SK-N-SH treated with all-trans-retinoic acid at 6 μM for 48 hours (cell line): ENCODE measurements around the gene SORCS2.
"Not testable (repeated sequence)": the region's sequence is repeated elsewhere in the genome, so short reads cannot be mapped to it uniquely, and the experiment has no call there.

ENCODE experiments used
- ATAC-seq: fragments of 200-7000 bp; cut with Tn5 transposase; 3 replicates; pipeline ENCODE4 v1.9.1; 2020; ENCODE audit warnings: mild to moderate bottlenecking, moderate library complexity
- BACH2 ChIP-seq: fragments of 250-450 bp; sonication (Bioruptor Pico); IDR thresholded peaks from 2 replicates; pipeline ENCODE4 v1.9.0; 2021; ENCODE audit warnings: mild to moderate bottlenecking, borderline replicate concordance
- CREB5 ChIP-seq: fragments of 250-450 bp; sonication (Bioruptor Pico); IDR thresholded peaks from 2 replicates; pipeline ENCODE4 v1.5.1; 2020; ENCODE audit warnings: low read depth, mild to moderate bottlenecking, moderate library complexity
- CSDC2 ChIP-seq: fragments of 250-450 bp; sonication (Bioruptor Pico); IDR thresholded peaks from 2 replicates; pipeline ENCODE4 v1.5.0; 2020; ENCODE audit warnings: mild to moderate bottlenecking, moderate library complexity
- ESRRG ChIP-seq: fragments of 250-450 bp; sonication (Bioruptor Pico); IDR thresholded peaks from 2 replicates; pipeline ENCODE4 v1.6.1; 2021; ENCODE audit warnings: mild to moderate bottlenecking
- OSR1 ChIP-seq: fragments of 250-450 bp; sonication (Bioruptor Pico); IDR thresholded peaks from 2 replicates; pipeline ENCODE4 v1.8.0; 2022; ENCODE audit warnings: moderate library complexity, mild to moderate bottlenecking, inconsistent platforms
- PPARA ChIP-seq: fragments of 250-450 bp; sonication (Bioruptor Pico); IDR thresholded peaks from 2 replicates; pipeline ENCODE4 v1.5.0; 2020; ENCODE audit warnings: mild to moderate bottlenecking, borderline replicate concordance
- RARB ChIP-seq: fragments of 250-450 bp; sonication (Bioruptor Pico); IDR thresholded peaks from 2 replicates; pipeline ENCODE4 v1.8.0; 2021; ENCODE audit warnings: mild to moderate bottlenecking, moderate library complexity
- SNAI2 ChIP-seq: fragments of 250-450 bp; sonication (Bioruptor Pico); IDR thresholded peaks from 2 replicates; pipeline ENCODE4 v1.5.0; 2020; ENCODE audit warnings: mild to moderate bottlenecking, moderate library complexity
- TCF4 ChIP-seq: fragments of 250-450 bp; sonication (Bioruptor Pico); IDR thresholded peaks from 2 replicates; pipeline ENCODE4 v1.8.0; 2021; ENCODE audit warnings: mild to moderate bottlenecking, moderate library complexity, borderline replicate concordance
- TOX ChIP-seq: fragments of 250-450 bp; sonication (Bioruptor Pico); IDR thresholded peaks from 2 replicates; pipeline ENCODE4 v1.8.0; 2021; ENCODE audit warnings: mild to moderate bottlenecking, moderate library complexity, borderline replicate concordance
- ZC3H10 ChIP-seq: fragments of 250-450 bp; sonication (Bioruptor Pico); IDR thresholded peaks from 2 replicates; pipeline ENCODE4 v1.5.1; 2021; ENCODE audit warnings: mild to moderate bottlenecking, moderate library complexity
- ZFP30 ChIP-seq: fragments of 450-650 bp; formaldehyde crosslinking; IDR thresholded peaks from 2 replicates; pipeline ENCODE4 v1.5.0; 2022; ENCODE audit warnings: mild to moderate bottlenecking, moderate library complexity
- ZNF70 ChIP-seq: fragments of 450-650 bp; formaldehyde crosslinking; IDR thresholded peaks from 2 replicates; pipeline ENCODE4 v1.5.0; 2020; ENCODE audit warnings: mild to moderate bottlenecking, moderate library complexity
- ZNF8 ChIP-seq: fragments of 450-650 bp; formaldehyde crosslinking; IDR thresholded peaks from 2 replicates; pipeline ENCODE4 v1.5.0; 2020; ENCODE audit warnings: mild to moderate bottlenecking, moderate library complexity
- TF ChIP-seq, protein P1 (sequence below): fragments of 250-450 bp; sonication (Bioruptor Pico); IDR thresholded peaks from 2 replicates; pipeline ENCODE4 v1.5.1; 2021; ENCODE audit warnings: mild to moderate bottlenecking, moderate library complexity
- TF ChIP-seq, protein P2 (sequence below): fragments of 250-450 bp; sonication (Bioruptor Pico); IDR thresholded peaks from 2 replicates; pipeline ENCODE4 v1.8.0; 2020; ENCODE audit warnings: mild to moderate bottlenecking, moderate library complexity, borderline replicate concordance
- TF ChIP-seq, protein P3 (sequence below): fragments of 250-450 bp; sonication (Bioruptor Pico); IDR thresholded peaks from 2 replicates; pipeline ENCODE4 v1.5.0; 2020; ENCODE audit warnings: mild to moderate bottlenecking, moderate library complexity

SORCS2 gene

DNA sequence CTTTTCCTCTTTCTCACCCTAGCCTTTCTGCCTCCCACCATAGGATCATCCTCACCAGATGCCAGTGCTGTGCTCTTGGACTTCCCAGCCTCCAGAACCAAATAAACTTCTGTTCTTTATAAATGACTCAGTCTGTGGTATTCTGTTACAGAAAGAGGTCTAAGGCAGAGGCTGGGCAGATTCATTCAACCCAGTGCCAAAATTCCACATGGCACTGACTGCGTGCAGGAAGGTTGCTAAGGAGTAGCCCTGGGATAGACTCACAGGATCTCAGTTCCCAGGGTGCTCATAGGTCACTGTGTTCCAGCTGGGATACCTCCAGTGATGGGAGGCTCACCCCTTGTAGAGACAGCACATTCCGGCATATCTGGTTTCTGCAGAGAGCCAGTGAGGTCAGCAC, 22.0 kb downstream of the SORCS2 start:
- no peak for ATAC-seq
- TF ChIP-seq, protein P1, sequence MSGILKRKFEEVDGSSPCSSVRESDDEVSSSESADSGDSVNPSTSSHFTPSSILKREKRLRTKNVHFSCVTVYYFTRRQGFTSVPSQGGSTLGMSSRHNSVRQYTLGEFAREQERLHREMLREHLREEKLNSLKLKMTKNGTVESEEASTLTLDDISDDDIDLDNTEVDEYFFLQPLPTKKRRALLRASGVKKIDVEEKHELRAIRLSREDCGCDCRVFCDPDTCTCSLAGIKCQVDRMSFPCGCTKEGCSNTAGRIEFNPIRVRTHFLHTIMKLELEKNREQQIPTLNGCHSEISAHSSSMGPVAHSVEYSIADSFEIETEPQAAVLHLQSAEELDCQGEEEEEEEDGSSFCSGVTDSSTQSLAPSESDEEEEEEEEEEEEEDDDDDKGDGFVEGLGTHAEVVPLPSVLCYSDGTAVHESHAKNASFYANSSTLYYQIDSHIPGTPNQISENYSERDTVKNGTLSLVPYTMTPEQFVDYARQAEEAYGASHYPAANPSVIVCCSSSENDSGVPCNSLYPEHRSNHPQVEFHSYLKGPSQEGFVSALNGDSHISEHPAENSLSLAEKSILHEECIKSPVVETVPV, result no peak
- TF ChIP-seq, protein P2, sequence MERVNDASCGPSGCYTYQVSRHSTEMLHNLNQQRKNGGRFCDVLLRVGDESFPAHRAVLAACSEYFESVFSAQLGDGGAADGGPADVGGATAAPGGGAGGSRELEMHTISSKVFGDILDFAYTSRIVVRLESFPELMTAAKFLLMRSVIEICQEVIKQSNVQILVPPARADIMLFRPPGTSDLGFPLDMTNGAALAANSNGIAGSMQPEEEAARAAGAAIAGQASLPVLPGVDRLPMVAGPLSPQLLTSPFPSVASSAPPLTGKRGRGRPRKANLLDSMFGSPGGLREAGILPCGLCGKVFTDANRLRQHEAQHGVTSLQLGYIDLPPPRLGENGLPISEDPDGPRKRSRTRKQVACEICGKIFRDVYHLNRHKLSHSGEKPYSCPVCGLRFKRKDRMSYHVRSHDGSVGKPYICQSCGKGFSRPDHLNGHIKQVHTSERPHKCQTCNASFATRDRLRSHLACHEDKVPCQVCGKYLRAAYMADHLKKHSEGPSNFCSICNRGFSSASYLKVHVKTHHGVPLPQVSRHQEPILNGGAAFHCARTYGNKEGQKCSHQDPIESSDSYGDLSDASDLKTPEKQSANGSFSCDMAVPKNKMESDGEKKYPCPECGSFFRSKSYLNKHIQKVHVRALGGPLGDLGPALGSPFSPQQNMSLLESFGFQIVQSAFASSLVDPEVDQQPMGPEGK (CRISPR knock-in tag), result no peak

DNA sequence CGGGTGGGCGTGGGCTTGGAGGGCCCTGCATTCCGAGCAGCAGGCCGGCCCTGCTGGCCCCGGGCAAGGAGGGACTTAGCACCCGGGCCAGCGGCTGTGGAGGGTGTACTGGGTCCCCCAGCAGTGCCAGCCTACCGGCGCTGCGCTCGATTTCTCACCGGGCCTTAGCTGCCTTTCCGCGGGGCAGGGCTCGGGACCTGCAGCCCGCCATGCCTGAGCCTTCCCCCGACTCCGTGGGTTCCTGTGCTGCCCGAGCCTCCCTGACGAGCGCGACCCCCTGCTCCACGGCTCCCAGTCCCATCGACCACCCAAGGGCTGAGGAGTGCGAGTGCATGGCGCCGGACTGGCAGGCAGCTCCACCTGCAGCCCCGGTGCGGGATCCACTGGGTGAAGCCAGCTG, 22.8 kb downstream of the SORCS2 start:
- ATAC-seq, result not testable (repeated sequence)

DNA sequence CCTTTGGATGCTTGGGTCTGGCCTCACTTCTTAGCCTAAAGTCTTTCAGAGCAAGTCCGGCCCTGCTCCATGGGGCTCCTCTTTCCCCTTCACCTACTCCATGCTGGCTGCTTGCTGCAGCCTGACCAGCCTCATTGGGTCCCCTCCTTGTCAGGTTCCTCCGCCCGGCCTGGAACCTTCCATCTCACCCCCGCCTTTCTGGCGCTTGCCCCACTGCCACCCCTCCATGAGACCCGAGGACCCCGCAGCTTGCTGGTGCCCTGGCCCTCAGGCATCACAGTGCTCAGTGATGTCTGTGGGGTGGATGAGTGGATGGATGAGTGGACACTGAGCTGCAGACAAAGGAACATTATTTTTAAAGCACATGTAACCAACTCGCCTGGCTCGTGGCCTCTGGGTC, 24.7 kb downstream of the SORCS2 start:
- ATAC-seq, result no peak
- TF ChIP-seq CSDC2 (CRISPR knock-in tag) (no peak), ZC3H10 (no peak), SNAI2 (CRISPR knock-in tag) (no peak), BACH2 (CRISPR knock-in tag) (no peak)

GRCh38 chr4:7217474-7218321, 25.4 kb downstream of the SORCS2 start:
- TF ChIP-seq, protein P2 (CRISPR knock-in tag), result no peak
- TF ChIP-seq CREB5 (CRISPR knock-in tag) (no peak), ZNF70 (CRISPR knock-in tag) (no peak), ZNF8 (CRISPR knock-in tag) (no peak), PPARA (CRISPR knock-in tag) (no peak), ZC3H10 (no peak), ESRRG (CRISPR knock-in tag) (no peak), TOX (CRISPR knock-in tag) (no peak), TCF4 (CRISPR knock-in tag) (no peak)
- TF ChIP-seq, all 23 proteins: peak for 0
- no peak for ATAC-seq

GRCh38 chr4:7218686-7219085, 26.3 kb downstream of the SORCS2 start:
- TF ChIP-seq BACH2 (CRISPR knock-in tag), result no peak
- TF ChIP-seq, all 23 proteins: peak for 0
- no peak for ATAC-seq

- no peak for ATAC-seq
- TF ChIP-seq OSR1 (no peak), TOX (CRISPR knock-in tag) (no peak), ESRRG (CRISPR knock-in tag) (no peak), ZFP30 (no peak)
Measured at GRCh38 chr4:7222521-7222920, 30.2 kb downstream of the SORCS2 start.

GRCh38 chr4:7223541-7223940, 31.2 kb downstream of the SORCS2 start:
- no peak for ATAC-seq
- TF ChIP-seq, protein P3, sequence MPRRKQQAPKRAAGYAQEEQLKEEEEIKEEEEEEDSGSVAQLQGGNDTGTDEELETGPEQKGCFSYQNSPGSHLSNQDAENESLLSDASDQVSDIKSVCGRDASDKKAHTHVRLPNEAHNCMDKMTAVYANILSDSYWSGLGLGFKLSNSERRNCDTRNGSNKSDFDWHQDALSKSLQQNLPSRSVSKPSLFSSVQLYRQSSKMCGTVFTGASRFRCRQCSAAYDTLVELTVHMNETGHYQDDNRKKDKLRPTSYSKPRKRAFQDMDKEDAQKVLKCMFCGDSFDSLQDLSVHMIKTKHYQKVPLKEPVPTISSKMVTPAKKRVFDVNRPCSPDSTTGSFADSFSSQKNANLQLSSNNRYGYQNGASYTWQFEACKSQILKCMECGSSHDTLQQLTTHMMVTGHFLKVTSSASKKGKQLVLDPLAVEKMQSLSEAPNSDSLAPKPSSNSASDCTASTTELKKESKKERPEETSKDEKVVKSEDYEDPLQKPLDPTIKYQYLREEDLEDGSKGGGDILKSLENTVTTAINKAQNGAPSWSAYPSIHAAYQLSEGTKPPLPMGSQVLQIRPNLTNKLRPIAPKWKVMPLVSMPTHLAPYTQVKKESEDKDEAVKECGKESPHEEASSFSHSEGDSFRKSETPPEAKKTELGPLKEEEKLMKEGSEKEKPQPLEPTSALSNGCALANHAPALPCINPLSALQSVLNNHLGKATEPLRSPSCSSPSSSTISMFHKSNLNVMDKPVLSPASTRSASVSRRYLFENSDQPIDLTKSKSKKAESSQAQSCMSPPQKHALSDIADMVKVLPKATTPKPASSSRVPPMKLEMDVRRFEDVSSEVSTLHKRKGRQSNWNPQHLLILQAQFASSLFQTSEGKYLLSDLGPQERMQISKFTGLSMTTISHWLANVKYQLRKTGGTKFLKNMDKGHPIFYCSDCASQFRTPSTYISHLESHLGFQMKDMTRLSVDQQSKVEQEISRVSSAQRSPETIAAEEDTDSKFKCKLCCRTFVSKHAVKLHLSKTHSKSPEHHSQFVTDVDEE, result no peak
- TF ChIP-seq ESRRG (CRISPR knock-in tag) (no peak), TOX (CRISPR knock-in tag) (no peak), PPARA (CRISPR knock-in tag) (no peak), RARB (no peak), CREB5 (CRISPR knock-in tag) (no peak)
- TF ChIP-seq, protein P1, result no peak
